Heart right ventricle (tissue), 16 donors: Measurements from ENCODE around the gene CACNA1C. TPM values are rescaled to one million over a fixed set of nuclear protein-coding genes. Genes with fewer than 3 reads are reported as not detected.
A peak's percentile ranks its signal among the peaks of the same experiment; 100 is the strongest.

Experiments used
- ATAC-seq, 8 donors: fragments of 200-7000 bp; cut with Tn5 transposase; one replicate each; pipeline ENCODE4 v1.9.1; 2020; ENCODE audit warnings: mild to moderate bottlenecking in 8 of 8, moderate library complexity in 8 of 8, moderate number of reproducible peaks in 1 of 8
- DNase-seq, 2 donors: peaks; one replicate each; pipeline ENCODE4 v3.0.0-alpha.2; 2020
- H3K27ac ChIP-seq, 10 donors: fragments of 200-600 bp; sonication (generic) in 2 of 10; one replicate each; pipeline versions ENCODE4 v1.5.0 to v1.8.0; 2020 to 2022; ENCODE audit warnings: mild to moderate bottlenecking in 3 of 10
- H3K27me3 ChIP-seq, 7 donors: fragments of 200-600 bp; one replicate each; pipeline ENCODE4 v1.8.0; 2021 to 2022; ENCODE audit warnings: mild to moderate bottlenecking in 2 of 7
- H3K36me3 ChIP-seq, 9 donors: fragments of 200-600 bp; sonication (generic) in 1 of 9; one replicate each; pipeline versions ENCODE4 v1.5.0 to v1.8.0; 2020 to 2022; ENCODE audit warnings: mild to moderate bottlenecking in 2 of 9
- H3K4me1 ChIP-seq, 9 donors: fragments of 200-600 bp; sonication (generic) in 1 of 9; one replicate each; pipeline versions ENCODE4 v1.5.0 to v1.8.0; 2020 to 2022; ENCODE audit warnings: mild to moderate bottlenecking in 4 of 9
- H3K4me3 ChIP-seq, 10 donors: fragments of 200-600 bp; sonication (generic) in 2 of 10; one replicate each; pipeline versions ENCODE4 v1.5.0 to v1.8.0; 2020 to 2022; ENCODE audit warnings: mild to moderate bottlenecking in 7 of 10, moderate library complexity in 2 of 10
- H3K9me3 ChIP-seq, 11 donors: fragments of 200-600 bp in 10 of 11; sonication (generic) in 2 of 11; one replicate each; pipeline versions ENCODE4 v1.5.0 to v1.8.0; 2013 to 2022; ENCODE audit warnings: mild to moderate bottlenecking in 2 of 11, control low read depth in 1 of 11, moderate library complexity in 1 of 11
- WGBS, 2 donors: extraction: QIAGEN DNeasy Blood & Tissue Kit; methylation state at CpG; one replicate each; pipeline ENCODE4 v1.1.7; 2013; ENCODE audit warnings: inconsistent platforms in 1 of 2; 5-methylcytosine and 5-hydroxymethylcytosine counted together
- intact Hi-C, 10 donors: fragments of 100-400 bp; cut with DNase I; formaldehyde crosslinking; loops; one replicate each; pipeline versions ENCODE4 v1.11.1 to v1.14.2; 2022
- polyA plus RNA-seq, 2 donors: library from polyadenylated mRNA; stranded (reverse); fragments of 200-250 nt; gene quantifications; one replicate each; pipeline ENCODE4 v1.2.3, GENCODE V29; 2013
- total RNA-seq, 10 donors: library from RNA; stranded (reverse); fragmentation: NEBNext Ultra II Directional in 3 of 10; extraction: Animal tissue kit (Norgen Biotek cat#: 25700) in 3 of 10; gene quantifications; one replicate each; pipeline versions ENCODE4 v1.2.1 to v1.2.4, GENCODE V29; 2021 to 2023
- TF ChIP-seq, protein P1 (sequence below), 9 donors: fragments of 200-600 bp; sonication (generic) in 2 of 9; IDR thresholded peaks; one replicate each; pipeline versions ENCODE4 v1.5.0 to v1.8.0; 2021 to 2022; ENCODE audit warnings: antibody characterized with exemption in 9 of 9, mild to moderate bottlenecking in 5 of 9, moderate library complexity in 1 of 9
- donor health status: Arrhythmogenic right ventricular cardiomyopathy.
- donor health status: ischemic (EF 13 %, LVEDD 7.1; RV severe dilation, severe dysfunction).
- donor health status: healthy with polysubstance abuse.
- donor health status: DM: no; HTN: yes; CAD: no.
- donor health status: DM: no; HTN: no; CAD: no.
- donor health status: ischemic (EF 25% LVEDD 6.9; RV normal size, moderate dysfunction).
- donor health status: ischemic (EF 25% LVEDD 5.7; RV mildly dilated, moderate dysfunction).
- donor health status: healthy.
- donor health status: DM: yes; HTN: yes; CAD: no.
- donor health status: Ischemic cardiomyopathy.
- donor health status: ischemic (EF 35%, LVEDD 5.7; RV mildly dilated, moderate dysfunction).
- donor health status: nonischemic (EF 11% LVEDD 7.7; RV severe dilation, severe dysfunction).
- donor health status: DM: yes; HTN: yes; CAD: no.
- donor health status: PGD.
- donor health status: ischemic (EF 29% LVEDD 5.4; RV normal size, mild dysfunction).
- donor health status: nonischemic (EF 23%, LVEDD 6.1; RV moderate dilation, normal function).

Gene CACNA1C
- total and polyA plus RNA-seq, 12 donors, result 19.1 to 222 (median 183) TPM

DNA sequence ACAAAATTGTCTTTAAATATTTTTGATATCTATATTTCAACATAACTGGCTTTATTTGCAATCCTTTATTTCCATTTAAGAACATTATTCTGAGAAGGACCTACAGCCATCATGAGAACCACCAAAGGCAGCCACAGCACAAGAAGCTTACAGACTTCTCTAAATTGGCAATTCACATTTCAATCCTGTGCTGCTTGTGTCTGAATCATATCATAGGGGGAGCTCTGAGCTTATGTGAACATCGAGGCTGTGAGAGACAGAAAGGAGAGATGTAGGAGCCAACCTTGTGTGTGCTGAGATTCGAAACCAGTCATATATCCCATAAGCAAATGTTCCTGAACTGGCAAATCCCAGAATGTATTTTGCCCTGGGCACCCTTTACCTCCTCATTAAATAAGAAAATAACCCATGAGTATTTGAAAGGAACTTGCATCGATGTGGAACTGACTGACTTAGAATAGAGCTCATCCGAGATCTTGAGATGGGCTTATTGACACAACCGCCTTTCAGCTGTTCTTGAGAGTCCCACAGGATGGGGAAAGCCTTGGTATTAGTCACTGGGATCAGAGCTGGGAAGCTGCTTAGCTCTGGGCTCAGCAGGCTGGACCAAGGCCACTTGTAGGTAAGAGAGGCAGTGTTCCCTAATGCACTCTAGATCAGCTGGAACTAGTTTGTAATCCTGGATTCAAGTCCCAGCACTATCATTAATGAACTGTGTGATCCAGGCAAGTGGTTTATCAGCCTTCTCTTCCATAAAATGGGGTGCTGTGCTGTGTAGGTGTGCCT is 329.8 kb downstream of the CACNA1C start:
- peak overlapping the region; percentile 38 to 84 (median 68) for H3K27ac ChIP-seq
- H3K4me1 ChIP-seq, result peaks cover 17 to 92% (median 71%) of the 10 kb centered on the region in 9 donors
- no peaks in the 10 kb centered on the region for H3K36me3 ChIP-seq
- peak in 1 of 8 donors; percentile 49 for ATAC-seq
- intact Hi-C loops, result loop anchor here in 3 of 10 donors (5.0 to 10.0 kb wide), 2 partner anchors 200 to 202 kb away; no protein-coding TSS in a partner anchor
- 67 to 76% methylated on average over 5 of the region's 5 CpGs for WGBS, 2 donors
- no peaks in the 10 kb centered on the region for H3K27me3 ChIP-seq
- DNase-seq, result no peak
- TF ChIP-seq, protein P1, sequence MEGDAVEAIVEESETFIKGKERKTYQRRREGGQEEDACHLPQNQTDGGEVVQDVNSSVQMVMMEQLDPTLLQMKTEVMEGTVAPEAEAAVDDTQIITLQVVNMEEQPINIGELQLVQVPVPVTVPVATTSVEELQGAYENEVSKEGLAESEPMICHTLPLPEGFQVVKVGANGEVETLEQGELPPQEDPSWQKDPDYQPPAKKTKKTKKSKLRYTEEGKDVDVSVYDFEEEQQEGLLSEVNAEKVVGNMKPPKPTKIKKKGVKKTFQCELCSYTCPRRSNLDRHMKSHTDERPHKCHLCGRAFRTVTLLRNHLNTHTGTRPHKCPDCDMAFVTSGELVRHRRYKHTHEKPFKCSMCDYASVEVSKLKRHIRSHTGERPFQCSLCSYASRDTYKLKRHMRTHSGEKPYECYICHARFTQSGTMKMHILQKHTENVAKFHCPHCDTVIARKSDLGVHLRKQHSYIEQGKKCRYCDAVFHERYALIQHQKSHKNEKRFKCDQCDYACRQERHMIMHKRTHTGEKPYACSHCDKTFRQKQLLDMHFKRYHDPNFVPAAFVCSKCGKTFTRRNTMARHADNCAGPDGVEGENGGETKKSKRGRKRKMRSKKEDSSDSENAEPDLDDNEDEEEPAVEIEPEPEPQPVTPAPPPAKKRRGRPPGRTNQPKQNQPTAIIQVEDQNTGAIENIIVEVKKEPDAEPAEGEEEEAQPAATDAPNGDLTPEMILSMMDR (IDR thresholded peaks at IDR 0.05), result peak in 3 of 9 donors; percentile 24 to 40 (median 27)
- H3K4me3 ChIP-seq, result no peak overlapping the region
- no peaks in the 10 kb centered on the region for H3K9me3 ChIP-seq

DNA sequence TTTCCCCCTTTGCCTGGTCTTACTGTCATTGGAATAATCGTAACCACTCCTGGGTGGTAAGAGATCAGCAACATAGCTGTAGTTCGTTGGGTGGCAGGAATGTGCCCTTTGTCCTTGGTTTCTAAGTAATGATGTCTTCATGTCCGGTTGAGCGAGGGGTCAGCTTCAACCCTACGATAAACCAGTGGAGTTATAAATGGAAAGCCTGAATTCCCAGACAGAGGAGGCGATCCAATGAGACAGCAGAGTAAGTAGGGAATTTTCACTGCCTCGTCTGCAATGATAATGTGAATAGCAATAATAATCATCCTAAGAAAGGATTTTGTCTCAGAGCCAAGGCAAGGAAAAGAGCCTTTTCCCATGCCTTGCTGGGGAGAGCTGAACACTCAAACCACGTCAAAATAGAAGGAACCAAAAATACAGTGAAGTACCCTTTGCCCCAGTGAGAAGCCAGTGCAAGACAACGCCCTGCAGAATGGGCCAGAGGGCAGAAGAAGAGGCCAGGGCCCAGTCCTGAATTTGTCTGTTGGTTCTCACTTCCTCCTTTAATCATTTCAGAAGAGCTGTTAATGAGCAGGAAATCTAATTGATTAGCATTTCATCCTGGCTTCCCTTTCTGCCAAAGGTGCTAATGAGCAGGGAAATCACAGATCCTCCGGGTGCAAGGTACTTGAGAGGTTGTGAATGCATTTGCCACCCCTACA is 330.7 kb downstream of the CACNA1C start:
- H3K4me1 ChIP-seq, result peaks cover 17 to 87% (median 69%) of the 10 kb centered on the region in 9 donors
- no peaks in the 10 kb centered on the region for H3K27me3 ChIP-seq
- 42 to 45% methylated on average over 10 of the region's 10 CpGs for WGBS, 2 donors
- no peaks in the 10 kb centered on the region for H3K36me3 ChIP-seq
- ATAC-seq (peak in 5 of 8 donors; percentile 32 to 57 (median 49)), DNase-seq (no peak)
- H3K9me3 ChIP-seq, result no peaks in the 10 kb centered on the region
- TF ChIP-seq, protein P1 (IDR thresholded peaks at IDR 0.05), result no peak
- intact Hi-C loops, result loop anchor here in 3 of 10 donors (5.0 to 10.0 kb wide), 2 partner anchors 199 to 201 kb away; no protein-coding TSS in a partner anchor
- no peak overlapping the region for H3K4me3 ChIP-seq
- H3K27ac ChIP-seq, result peak overlapping the region; percentile 38 to 84 (median 68)

DNA sequence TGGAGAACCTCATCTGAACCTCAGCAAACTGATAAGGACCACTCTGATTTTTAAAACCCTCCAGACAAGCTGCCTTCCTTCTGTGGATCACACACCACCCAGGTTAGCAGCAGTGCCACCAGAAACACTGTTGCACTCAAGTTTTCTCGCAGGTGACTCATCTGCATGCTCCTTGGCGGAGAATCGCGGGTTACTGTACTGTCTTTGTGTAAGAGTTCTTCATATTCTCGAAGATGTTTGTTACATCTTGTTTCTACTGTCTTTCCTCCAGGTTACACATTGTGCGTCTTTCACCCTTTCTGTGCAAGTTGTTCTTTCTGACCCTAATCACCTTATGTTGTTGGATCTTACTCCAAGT is 331.2 kb downstream of the CACNA1C start:
- H3K4me3 ChIP-seq, result no peak overlapping the region
- H3K27ac ChIP-seq, result peak overlapping the region in 9 of 10 donors; percentile 38 to 84 (median 69)
- TF ChIP-seq, protein P1 (IDR thresholded peaks at IDR 0.05), result no peak
- intact Hi-C loops, result loop anchor here in 3 of 10 donors (5.0 to 10.0 kb wide), 2 partner anchors 198 to 201 kb away; no protein-coding TSS in a partner anchor
- ATAC-seq (no peak), DNase-seq (no peak)
- no peaks in the 10 kb centered on the region for H3K27me3 ChIP-seq
- no peaks in the 10 kb centered on the region for H3K36me3 ChIP-seq
- H3K4me1 ChIP-seq, result peaks cover 17 to 87% (median 69%) of the 10 kb centered on the region in 9 donors
- H3K9me3 ChIP-seq, result no peaks in the 10 kb centered on the region
- 92 to 96% methylated on average over 6 of the region's 6 CpGs for WGBS, 2 donors
